DND-41 (cell line): ENCODE data around the gene BOD1L1.

Experiments used
- EZH2 ChIP-seq: IDR thresholded peaks from 3 replicates; pipeline ENCODE4 v1.6.1; 2012; ENCODE audit warnings: borderline replicate concordance, low read depth, mild to moderate bottlenecking, moderate library complexity, low read length, inconsistent platforms; ENCODE audit not compliant: severe bottlenecking
- TF ChIP-seq, protein P1 (sequence below): IDR thresholded peaks from 2 replicates; pipeline ENCODE4 v1.5.1; 2012; ENCODE audit warnings: borderline replicate concordance, low read length, moderate library complexity, mild to moderate bottlenecking; ENCODE audit not compliant: poor library complexity, severe bottlenecking; ENCODE audit errors: extremely low read depth

DNA sequence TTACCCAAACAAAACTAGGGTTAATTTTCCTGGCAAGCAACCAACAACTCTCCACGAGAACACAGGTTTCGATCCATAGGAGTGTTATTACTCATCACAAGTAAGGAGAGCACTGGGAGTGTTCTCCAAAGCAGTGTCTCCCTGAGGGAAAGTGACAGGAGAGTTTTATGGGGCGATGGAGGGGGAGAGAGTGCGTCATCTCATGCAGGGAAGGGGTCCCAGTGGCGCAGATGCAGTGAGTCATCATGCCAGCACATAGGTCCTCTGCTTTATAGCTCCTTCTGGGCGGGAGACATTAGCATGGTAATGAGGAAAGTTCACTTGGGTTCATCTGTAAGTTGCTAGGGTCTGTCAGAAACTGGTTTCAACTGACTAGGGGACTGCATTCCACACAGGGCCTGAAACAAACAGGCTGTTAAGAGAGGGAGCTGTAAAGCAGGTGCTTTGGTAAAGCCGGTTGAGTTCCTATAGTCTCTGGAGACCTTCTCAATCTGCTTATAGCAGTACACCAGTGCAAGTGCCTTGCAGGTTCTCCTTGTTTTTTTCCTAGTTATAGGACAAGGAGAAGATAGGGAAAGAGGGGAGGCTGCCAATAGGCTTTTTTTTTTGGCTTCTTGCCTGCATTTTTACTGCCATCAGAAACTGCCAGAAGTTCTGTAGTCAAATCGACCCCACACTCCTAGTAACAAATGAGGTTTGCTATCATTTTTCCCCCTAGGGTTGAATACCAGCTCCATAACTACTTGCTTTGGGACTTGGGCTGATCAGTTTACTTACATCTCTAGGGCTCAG lies 12.8 kb upstream of the BOD1L1 start:
- TF ChIP-seq, protein P1, sequence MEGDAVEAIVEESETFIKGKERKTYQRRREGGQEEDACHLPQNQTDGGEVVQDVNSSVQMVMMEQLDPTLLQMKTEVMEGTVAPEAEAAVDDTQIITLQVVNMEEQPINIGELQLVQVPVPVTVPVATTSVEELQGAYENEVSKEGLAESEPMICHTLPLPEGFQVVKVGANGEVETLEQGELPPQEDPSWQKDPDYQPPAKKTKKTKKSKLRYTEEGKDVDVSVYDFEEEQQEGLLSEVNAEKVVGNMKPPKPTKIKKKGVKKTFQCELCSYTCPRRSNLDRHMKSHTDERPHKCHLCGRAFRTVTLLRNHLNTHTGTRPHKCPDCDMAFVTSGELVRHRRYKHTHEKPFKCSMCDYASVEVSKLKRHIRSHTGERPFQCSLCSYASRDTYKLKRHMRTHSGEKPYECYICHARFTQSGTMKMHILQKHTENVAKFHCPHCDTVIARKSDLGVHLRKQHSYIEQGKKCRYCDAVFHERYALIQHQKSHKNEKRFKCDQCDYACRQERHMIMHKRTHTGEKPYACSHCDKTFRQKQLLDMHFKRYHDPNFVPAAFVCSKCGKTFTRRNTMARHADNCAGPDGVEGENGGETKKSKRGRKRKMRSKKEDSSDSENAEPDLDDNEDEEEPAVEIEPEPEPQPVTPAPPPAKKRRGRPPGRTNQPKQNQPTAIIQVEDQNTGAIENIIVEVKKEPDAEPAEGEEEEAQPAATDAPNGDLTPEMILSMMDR, result no peak
- TF ChIP-seq EZH2, result no peak
